ENCODE measurements around the gene DHRS7C.
"Not testable (repeated sequence)": the region's sequence is repeated elsewhere in the genome, so short reads cannot be mapped to it uniquely, and the experiment has no call there.

The DHRS7C gene

DNA sequence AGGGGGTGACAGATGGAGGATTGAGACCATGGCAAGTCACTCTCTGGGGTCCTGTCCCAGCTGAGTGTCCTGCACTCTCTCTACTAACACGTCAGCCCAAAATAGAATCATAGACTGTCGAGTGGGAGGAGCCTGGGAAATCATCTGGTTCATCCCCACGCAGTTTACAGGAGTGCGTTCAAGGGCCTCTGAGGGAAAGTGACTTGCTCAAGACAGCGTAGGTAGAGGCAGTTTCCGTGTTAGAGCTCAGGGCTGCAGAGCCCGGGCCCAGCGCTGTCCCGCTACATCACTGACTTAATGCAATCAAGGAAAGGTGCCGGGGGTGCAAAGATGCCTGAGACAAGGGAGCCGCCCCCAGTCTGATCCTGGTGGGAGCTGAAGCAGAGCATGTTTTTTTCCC is 20.1 kb upstream of the DHRS7C start:
- no peak overlapping the region for H3K4me3 ChIP-seq (ENCODE audit: low read length)

DNA sequence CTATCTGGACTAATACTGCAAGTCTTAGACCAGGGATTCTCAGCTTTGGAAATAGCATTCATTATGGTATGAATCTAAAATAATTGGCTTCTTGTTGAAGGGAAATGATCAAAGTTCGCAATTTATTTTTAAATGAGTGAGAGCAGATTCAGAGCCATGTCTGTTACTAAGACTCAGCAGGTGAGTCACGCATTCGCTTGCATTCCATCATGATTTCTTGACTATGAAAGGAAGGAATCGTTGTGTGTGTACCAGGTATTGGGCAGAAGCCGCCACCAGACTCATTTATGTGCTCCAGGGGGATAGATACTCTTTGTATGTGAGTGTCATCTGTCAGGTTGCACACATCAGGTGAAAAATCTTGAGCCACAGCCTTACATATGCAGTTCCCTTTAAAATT is 19.7 kb upstream of the DHRS7C start:
- no peak overlapping the region for H3K4me3 ChIP-seq (ENCODE audit: low read length)
- no peak for DNase-seq (ENCODE audit: low read depth, low spot score)

More for the DNA sequence above, 20.1 kb upstream of the DHRS7C start:
- DNase-seq (ENCODE audit: low read depth, low spot score), result no peak

DNA sequence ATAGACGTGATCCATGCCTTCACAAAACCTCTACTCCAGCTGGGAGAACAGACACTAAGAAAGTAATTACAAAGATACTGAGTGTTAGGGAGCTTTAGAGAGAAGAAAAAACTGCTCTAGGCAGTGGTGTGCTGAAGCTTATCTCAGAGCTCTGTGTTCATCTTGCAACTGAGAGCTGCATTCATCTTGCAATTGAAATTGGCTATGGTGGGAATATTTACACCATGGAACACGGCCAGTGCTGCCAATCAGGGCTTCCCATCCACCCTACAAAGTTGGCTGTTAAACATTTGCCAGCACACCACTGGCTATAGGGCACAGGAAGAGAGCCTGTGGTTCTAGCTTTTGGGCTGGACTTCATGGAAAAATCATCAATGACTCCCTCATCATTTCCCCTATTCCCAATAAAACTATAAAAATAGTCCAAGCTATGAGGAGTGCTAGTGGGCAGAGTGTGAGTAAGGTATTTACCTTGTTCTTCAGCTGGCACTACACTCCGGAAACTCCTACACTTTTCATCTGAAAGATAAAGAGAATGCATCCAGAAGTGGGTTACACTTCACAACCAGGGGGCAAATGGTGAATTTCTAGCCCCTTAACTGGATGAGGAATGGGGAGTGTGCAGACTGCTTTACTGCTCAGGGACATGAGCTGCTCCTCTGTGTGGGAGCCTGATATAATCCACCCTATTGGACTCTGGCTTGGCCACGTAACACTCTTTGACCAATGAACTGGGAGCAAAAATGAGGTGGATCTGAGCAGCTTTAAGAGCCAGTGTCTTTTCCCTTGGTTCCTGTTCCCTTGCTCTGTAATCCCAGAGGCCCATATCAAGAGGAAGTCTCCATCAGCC is 18.9 kb upstream of the DHRS7C start:
- no peak for DNase-seq (ENCODE audit: low read depth, low spot score)
- no peak overlapping the region for H3K4me3 ChIP-seq (ENCODE audit: low read length)

DNA sequence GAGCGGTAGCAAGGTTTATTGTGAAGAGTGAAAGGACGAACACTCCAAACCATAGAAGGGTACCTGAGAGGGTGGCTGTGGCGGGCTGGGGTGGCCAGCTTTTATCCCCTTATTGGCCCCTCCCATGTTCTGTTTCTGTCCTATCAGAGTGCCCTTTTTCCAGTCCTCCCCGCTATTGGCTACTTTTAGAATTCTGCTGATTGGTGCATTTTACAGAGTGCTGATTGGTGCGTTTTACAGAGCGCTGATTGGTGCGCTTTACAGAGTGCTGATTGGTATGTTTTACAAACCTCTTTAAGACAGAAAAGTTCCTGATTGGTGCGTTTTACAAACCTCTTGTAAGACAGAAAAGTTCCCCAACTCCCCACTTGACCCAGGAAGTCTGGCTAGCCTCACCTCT is 18.0 kb upstream of the DHRS7C start:
- no peak overlapping the region for H3K4me3 ChIP-seq (ENCODE audit: low read length)
- no peak for DNase-seq (ENCODE audit: low read depth, low spot score)

DNA sequence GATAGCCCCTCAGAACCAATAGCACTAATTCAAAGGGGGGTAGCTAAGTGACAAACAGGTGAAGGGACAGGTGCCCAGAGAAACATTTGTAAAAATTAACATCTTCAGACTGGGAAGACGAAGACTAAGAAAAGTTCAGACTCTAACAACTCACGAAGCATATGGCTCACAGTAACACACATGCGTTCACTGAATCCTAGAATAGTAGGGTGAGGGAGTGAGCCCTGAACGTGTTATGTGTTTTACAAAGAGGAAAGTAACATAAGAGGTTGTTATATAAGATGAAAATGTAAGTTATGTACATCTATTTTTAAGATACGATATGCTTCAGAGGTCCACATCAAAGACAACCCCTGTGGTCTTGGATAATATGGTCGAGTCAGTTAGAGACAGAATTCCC is 15.3 kb upstream of the DHRS7C start:
- H3K4me3 ChIP-seq (ENCODE audit: low read length), result no peak overlapping the region
- DNase-seq (ENCODE audit: low read depth, low spot score), result no peak

DNA sequence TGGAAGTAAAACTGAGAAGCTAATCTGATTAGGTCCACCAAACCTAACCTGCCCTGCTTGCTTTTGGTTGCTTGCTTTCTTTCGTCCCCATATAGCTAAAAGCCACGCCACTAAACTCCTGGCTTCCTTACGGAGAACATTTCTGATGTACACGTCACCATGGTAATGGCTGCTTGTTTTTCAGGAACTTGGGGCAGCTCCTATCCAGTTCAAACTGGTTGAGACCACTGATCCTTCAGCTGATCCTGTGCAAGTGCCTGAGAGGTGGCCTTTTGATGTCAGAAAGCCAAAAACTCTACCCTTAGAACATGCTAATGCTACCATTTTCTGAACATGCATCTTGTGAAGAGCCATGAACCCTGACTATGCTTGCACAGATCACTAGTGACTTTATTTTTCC is 14.4 kb upstream of the DHRS7C start:
- no peak for DNase-seq (ENCODE audit: low read depth, low spot score)
- H3K4me3 ChIP-seq (ENCODE audit: low read length), result no peak overlapping the region

DNA sequence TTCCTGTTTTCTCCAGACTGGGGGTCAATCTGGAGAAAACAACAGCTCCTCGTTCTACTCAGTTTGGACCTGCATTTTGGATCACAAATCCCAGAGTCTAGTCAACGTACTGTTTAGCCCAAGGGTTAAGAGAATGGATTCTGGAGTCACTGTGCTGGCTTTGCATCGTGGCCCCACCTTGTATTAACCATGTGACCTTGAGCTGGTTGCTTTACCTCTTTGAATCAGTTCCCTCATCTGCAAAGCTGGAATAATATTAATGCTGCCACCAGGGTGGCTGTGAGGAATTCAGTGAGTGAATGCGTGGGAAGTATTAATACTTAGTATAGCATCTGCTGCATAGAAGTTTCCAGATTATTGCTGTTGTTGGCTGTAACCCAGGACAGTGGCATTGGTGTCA is 11.3 kb upstream of the DHRS7C start:
- no peak for DNase-seq (ENCODE audit: low read depth, low spot score)
- no peak overlapping the region for H3K4me3 ChIP-seq (ENCODE audit: low read length)

DNA sequence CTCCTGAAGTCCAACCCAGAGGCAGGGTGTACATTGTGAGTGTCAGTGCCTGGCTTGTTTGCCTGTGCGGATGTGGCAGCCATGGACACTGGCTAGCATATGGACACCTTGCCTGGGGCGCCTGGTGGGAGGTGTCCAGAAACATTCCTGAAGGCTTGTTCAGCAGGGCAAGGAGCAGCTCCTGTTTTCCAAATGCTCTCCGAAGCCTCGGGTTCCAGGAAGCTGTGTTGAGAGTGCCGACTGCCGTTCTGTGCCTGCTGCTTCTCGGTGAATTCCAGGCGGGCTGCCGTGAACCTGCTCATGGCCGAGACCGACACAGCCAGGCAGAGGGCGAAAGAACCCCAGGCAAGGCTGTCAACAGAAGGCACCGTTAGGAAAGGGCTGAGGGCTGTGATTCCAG is 10.9 kb upstream of the DHRS7C start:
- H3K4me3 ChIP-seq (ENCODE audit: low read length), result no peak overlapping the region
- DNase-seq (ENCODE audit: low read depth, low spot score), result no peak

DNA sequence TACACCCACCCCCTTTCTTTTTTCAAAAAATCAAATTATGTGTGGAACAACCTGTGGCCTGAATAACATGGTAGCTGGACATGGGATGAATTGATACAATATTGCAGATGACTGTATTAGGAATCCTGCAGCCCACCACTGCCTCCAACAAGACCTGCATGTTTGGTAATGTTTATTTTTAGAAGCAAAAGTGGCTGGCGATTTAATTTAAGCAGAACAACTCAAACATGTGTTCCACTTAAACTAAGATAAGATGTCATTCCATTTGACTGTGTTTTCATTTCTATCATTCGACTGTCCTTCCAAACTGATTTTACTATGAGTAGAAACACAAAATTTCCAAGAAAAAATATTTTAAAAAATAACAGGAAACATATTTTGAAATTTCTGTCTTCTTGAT is 10.1 kb upstream of the DHRS7C start:
- H3K4me3 ChIP-seq (ENCODE audit: low read length), result no peak overlapping the region
- DNase-seq (ENCODE audit: low read depth, low spot score), result no peak

DNA sequence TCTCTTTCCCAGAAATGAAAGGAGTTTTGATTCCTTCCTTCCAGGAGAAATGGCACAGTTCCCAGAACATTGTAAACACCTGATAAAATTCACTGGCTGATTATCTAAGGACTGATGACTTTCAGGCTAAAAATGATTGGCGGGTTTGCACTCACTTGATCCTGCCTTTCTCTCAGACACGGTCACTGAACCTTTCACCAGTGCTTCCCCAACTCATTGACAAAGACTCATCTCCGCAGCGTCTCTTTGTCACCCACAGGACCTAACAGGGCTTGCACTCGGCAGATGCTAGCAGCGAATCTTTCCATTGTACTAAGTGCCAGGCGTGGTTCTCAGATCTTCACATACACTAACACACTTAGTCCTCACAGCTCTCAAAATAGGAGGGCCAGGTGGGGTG is 7.3 kb upstream of the DHRS7C start:
- no peak for DNase-seq (ENCODE audit: low read depth, low spot score)
- no peak overlapping the region for H3K4me3 ChIP-seq (ENCODE audit: low read length)

DNA sequence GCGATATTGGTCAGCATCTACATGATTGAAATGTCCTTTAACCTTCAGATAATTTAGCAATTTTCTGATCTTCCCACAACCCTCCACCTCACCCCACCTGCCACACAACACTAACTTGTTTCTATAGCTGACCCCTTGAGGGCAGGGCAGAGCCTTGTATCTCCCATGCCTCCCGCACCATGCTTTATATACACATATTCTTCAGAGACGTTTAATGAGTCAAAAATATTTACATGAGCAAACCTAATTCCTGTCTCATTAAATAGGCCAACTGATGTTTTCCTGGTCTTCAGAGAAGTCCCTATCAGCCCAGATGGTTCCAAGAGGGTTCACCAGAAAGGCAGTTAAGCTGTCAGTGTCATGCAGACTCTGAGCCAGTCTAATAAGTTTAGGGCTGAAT is 6.6 kb upstream of the DHRS7C start:
- H3K4me3 ChIP-seq (ENCODE audit: low read length), result no peak overlapping the region
- DNase-seq (ENCODE audit: low read depth, low spot score), result no peak

DNA sequence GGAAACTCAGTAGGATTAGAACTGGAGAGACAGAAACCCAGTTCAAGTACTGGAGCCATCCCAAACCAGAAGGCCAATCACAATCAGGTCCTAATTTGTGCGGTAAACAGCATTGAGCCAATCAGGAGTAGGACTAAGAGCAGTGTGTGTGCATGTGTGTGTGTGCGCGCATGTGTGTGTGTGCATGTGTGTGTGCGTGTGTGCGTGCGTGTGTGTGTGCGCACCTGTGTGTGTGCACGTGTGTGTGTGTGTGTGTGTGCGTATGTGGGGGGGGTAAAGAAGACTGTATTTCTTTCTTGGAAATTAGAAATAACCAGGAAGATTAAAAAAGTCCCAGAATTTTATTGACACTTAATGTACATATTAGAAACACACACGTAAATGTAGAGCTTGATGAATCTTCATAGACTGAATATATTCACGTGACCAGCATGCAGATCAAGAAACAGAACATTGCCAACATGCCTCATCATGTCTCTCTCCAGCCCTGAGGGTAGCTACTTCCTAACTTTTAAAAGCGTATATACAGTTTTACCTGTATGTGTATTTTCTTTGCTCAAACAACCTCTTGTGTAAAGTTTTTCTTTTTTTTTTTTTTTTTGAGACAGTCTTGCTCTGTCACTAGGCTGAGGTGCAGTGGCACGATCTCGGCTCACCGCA is 919 bp upstream of the DHRS7C start:
- H3K4me3 ChIP-seq (ENCODE audit: low read length), result no peak overlapping the region
- no peak for DNase-seq (ENCODE audit: low read depth, low spot score)

DNA sequence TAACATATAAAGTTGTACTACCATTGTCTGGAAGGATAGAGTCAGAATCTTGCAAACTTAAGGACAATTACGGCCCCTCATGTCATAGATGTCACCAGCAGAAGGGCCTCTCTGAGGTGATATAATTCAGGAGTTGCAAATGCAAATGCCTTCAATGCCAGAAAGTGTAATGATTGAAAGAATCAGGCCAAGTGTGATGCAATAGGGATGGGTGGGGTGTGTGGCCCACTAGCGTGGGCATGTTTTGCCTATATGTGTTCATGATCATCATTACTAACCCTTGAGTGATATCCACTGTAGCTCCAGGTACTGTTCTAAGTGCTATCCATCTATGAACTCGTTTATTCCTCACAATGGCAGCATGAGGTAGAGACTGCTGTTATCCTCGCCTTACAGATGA is 1.1 kb downstream of the DHRS7C start:
- no peak overlapping the region for H3K4me3 ChIP-seq (ENCODE audit: low read length)
- DNase-seq (ENCODE audit: low read depth, low spot score), result no peak

DNA sequence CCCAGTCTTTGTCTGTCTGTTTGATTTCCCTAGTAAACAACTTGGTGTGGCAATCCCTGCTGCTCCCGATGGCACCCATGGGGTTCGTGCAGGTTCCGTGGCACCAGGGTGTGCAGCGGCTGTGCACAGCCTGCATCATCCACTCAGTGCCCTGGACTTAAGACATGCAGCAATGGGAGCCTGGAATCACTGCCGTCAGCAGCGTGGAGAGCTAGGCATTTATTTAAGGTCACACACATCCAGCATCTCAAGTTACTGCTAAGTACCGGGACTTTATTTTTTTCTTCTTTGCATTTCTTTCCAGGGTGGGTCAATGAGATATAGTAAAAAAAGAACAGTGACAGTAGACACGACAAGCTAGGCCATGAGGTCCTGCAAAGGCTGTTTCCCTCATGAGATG is 2.8 kb downstream of the DHRS7C start:
- H3K4me3 ChIP-seq (ENCODE audit: low read length), result no peak overlapping the region

DNA sequence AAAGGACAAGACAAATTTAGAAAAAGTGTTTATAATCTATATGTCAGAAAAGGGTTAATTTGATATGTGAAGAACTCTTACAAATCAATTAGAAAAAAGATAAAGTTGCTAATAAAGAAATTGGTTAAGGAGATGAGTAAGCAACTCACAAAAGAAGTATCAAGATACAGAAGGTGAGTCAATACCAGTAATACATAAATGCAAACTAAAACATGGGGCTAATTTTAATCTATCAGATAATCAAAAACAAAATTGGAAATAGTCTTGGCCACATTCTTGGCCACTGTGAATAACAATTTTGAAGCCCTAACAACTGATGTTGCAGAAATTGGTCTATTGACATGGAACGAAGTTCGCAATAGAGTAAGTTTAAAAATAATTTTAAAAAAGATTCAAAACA is 6.8 kb downstream of the DHRS7C start:
- no peak overlapping the region for H3K4me3 ChIP-seq (ENCODE audit: low read length)
- no peak for DNase-seq (ENCODE audit: low read depth, low spot score)

More for the DNA sequence above, 2.8 kb downstream of the DHRS7C start:
- DNase-seq (ENCODE audit: low read depth, low spot score), result no peak

DNA sequence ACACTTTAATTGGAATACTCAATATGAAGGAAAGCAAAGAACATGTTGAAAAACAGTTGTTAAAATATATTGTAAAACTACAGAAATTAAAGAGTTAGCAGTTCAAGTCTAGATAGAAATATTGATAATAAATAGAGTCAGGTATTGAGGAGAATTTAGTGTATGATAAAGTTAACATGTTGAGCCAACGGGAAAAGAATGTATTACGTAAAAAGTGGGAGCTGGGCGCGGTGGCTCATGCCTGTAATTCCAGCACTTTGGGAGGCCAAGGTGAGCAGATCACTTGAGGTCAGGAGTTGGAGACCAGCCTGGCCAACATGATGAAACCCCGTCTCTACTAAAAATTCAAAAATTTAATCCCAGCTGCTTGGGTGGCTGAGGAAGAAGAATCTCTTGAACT is 7.9 kb downstream of the DHRS7C start:
- H3K4me3 ChIP-seq (ENCODE audit: low read length); DNase-seq (ENCODE audit: low read depth, low spot score): not testable (repeated sequence)

DNA sequence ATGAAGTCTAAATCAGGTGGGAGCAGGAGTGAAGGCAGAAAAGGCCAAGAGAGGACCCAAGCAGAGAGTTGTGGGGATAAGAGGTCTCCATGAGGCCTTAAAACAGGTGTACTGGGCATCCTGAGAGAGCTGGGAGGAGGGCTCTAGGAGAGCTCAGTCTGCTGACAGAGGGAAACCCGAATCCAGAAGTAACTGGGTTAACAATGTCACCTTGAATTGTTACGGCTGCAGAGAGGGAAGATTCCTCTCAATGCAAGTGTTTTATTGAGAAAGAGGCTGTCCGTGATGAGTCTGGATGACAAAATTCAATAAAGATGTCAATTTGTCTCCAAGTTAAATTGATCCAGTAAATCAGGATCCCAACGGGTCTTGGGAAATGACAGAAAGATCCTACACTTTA is 8.3 kb downstream of the DHRS7C start:
- DNase-seq (ENCODE audit: low read depth, low spot score), result no peak
- H3K4me3 ChIP-seq (ENCODE audit: low read length), result no peak overlapping the region

DNA sequence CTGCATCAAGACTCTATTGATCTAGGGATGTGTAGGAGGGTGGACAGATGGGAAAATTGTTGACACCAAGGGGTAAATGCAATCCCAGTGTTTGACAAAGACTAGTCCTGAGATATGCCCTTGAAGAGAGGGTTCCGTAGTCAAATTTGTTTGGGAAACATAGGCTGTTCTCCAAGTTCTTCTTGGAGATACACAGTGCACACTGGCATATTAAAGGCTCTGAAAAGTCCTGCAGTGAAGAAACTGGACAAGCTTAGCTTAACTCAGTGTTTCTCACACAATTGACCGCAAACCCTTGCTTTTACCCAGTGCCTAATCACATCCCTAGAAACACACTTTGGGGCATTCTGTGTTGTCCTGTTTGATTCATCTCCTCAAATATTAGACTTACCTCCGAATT is 10.8 kb downstream of the DHRS7C start:
- DNase-seq (ENCODE audit: low read depth, low spot score), result no peak
- no peak overlapping the region for H3K4me3 ChIP-seq (ENCODE audit: low read length)

DNA sequence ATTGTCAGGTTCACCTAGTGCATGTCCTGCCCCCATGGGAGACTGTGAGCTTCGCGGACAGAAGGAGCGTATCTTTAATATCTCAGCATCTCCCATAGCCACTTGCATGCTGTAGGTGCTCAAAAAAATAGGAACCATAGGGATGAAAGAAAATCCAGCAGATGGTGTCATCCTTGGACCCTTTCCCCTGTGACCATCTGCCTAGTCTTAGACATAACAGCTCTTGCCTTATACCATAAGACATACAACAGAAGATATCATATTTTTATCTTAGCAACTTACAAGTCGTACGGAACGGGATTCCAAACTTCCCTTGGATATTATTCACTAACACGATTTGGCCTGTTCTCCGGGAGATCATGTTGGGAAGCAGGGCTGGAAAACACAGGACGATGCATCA is 14.5 kb downstream of the DHRS7C start:
- no peak for DNase-seq (ENCODE audit: low read depth, low spot score)
- H3K4me3 ChIP-seq (ENCODE audit: low read length), result no peak overlapping the region

DNA sequence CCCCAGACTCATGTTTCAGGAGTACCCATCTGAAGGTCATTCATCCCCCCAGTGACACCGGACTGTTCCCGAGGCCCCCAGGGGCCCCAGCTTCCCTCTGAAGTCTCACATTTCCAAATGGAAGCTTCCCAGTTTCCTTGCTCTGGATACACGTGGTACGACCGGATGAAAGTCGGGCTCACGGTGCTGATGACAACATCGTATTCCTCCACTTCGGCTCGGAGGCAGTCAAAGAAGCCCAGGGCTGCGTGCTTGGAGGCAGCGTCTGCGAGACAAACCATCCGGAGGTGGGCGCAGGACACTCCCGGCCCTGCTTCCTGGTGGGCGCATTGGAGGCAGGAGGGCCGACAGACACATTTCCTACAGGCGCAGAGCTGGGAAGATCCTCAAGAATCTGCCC is 18.7 kb downstream of the DHRS7C start:
- H3K4me3 ChIP-seq (ENCODE audit: low read length), result no peak overlapping the region
- no peak for DNase-seq (ENCODE audit: low read depth, low spot score)

DNA sequence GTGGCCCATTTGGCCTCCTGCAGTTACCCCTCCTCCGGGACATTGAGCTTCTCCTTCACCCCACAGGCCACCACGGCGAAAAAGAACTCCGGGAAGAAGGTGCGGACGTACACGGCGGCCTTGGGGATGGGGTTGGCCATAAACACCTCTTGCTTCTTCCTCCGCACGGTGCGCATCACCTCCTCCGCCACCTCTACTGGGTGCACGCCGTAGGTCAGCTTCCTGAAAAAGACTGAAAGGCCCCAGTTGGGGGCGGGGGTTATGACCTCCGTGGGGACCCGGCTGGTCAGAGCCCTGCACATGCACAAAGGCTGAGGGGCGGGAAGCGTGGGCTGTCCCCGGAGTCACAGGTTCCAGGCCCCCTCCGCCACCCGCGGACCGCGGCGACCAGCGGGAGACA is 19.9 kb downstream of the DHRS7C start:
- no peak for DNase-seq (ENCODE audit: low read depth, low spot score)
- no peak overlapping the region for H3K4me3 ChIP-seq (ENCODE audit: low read length)
